GM10248 (cell line): ENCODE measurements around the gene FHL2.
A peak's percentile ranks its signal among the peaks of the same experiment; 100 is the strongest.

Experiments
- CTCF ChIA-PET: fragments of 300-600 bp; sonication (Branson Sonifier 250); formaldehyde crosslinking; extraction: SDS; loops from one replicate; lab custom pipeline; 2021; ENCODE audit warnings: antibody characterized with exemption; lab: Yijun Ruan, JAX
- POLR2A ChIA-PET: fragments of 350-650 bp; sonication (Branson Sonifier 250); formaldehyde crosslinking; extraction: SDS; loops from one replicate; lab custom pipeline; 2020; ENCODE audit warnings: antibody characterized with exemption; lab: Yijun Ruan, JAX
- DNase-seq: peaks from one replicate; pipeline ENCODE4 v3.0.0; 2012; ENCODE audit errors: extremely low spot score
- TF ChIP-seq, protein P1 (sequence below): IDR thresholded peaks from 2 replicates; pipeline ENCODE4 v1.5.1; 2012; ENCODE audit warnings: mild to moderate bottlenecking, low read depth; ENCODE audit errors: extremely low read depth, missing control alignments, control extremely low read depth

Gene FHL2

DNA sequence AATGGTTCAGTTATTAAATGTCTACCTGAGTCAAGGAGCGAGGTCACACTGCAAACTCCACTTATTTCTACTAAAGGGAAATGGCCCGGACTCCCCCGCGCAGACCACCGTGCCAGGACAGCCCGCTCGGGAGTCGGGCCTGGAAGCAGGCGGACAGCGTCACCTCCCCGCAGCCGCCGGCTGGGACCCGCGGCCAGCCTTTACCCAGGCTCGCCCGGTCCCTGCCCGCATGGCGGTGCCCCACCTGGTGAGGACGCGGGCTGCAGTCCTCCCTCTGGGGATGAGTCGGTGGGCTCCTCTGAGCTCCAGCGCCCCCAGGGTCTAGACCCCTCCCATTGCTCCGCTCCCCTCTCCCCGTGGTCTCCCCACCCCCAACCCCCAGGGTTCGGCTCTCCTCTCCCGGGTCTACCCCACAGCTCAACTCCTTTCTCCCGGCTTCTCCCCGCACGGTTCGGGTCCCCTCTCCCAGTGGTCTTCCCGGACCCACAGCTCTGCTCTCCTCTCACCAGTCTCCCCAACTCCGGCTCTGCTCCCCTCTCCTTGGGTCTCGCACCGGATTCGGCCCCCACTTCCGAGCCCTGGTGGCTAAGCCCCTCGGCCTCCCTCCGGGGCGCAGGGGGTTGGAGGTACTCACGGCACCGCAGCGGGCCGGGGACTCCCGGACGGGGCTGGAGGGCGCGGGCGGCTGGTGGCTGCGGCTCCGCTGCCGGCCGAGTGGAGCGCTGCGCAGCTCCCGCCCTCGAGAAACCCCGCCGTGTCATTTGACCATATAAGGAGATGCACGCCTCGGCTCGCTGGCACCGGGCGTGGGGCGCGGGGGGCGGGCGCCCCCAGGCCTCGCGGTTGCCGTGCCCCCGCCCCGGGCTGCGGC lies at the start of gene FHL2:
FHL2 (minus strand) TSS at position 716 of the 871 bp plus-strand sequence. CDS start 12,535 bp downstream, outside the sequence.
- TF ChIP-seq, protein P1, sequence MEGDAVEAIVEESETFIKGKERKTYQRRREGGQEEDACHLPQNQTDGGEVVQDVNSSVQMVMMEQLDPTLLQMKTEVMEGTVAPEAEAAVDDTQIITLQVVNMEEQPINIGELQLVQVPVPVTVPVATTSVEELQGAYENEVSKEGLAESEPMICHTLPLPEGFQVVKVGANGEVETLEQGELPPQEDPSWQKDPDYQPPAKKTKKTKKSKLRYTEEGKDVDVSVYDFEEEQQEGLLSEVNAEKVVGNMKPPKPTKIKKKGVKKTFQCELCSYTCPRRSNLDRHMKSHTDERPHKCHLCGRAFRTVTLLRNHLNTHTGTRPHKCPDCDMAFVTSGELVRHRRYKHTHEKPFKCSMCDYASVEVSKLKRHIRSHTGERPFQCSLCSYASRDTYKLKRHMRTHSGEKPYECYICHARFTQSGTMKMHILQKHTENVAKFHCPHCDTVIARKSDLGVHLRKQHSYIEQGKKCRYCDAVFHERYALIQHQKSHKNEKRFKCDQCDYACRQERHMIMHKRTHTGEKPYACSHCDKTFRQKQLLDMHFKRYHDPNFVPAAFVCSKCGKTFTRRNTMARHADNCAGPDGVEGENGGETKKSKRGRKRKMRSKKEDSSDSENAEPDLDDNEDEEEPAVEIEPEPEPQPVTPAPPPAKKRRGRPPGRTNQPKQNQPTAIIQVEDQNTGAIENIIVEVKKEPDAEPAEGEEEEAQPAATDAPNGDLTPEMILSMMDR: peak; percentile 45
- CTCF ChIA-PET: interaction anchor here (0.9 to 1.4 kb wide), 3 partner anchors 8 to 23 kb away, joined by 3 to 4 read pairs (median 3); no protein-coding TSS in a partner anchor
- POLR2A ChIA-PET: no interaction called here
- peak; percentile 89 for DNase-seq

DNA sequence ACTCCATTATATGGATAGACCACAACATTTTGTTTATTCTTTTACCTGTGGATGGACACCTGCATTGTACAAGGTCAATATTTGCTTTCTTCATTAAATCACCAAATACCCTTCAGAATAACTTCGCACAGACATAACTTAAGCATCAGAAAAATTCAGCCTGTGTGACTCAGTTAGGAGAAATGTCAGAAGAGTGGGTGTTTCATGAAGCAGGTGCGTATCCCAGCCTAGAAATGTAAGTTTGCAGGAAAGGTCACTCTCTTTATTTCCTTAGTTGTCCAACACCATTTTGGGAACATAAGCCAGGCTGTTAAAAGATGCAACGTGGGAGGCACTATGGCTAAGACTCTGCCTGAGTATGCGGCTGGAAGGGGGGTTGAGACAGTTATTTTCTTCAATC lies 48.6 kb upstream of the FHL2 start:
- ChIA-PET POLR2A (no interaction called here), CTCF (no interaction called here)
- DNase-seq: no peak
- TF ChIP-seq, protein P1: no peak

DNA sequence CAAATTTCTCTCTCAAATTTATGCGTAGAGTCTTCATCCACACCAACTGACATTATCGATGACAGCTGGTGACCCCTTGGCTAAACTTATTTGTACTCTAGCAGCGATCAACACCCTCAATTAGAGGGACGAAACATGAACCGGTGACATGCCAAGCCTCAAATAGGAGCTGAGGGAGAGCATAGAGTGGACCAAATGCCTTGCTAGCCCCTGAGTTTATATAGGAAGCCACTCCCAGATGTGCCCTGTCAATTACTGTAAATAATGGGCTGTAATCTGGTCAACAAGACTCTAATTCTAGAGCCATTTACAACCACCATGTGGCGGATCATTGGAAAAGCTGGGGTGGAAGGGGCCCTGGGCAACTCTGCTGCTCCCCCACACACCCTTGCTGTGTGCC lies 47.6 kb upstream of the FHL2 start:
- DNase-seq: no peak
- TF ChIP-seq, protein P1: no peak
- ChIA-PET POLR2A (no interaction called here), CTCF (no interaction called here)

DNA sequence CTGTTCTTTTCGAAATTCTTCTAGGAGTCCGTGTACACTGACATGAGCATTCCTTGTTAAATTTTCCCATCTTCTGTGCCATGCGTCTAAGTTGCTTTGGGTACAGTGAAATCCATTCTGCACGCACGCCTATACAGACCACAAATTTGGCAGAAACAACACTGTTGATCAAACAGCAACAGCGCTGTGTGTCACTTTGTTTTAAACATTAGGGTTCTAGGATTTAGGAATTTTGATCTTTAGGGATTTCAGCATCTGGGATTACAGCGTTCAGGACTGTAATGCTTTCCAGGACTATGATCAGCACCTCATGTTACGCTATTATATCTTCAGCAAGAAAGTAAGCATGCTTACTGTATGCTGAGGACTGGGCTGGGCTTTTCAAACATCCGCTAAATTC lies 47.1 kb upstream of the FHL2 start:
- TF ChIP-seq, protein P1: no peak
- CTCF ChIA-PET: no interaction called here
- POLR2A ChIA-PET: no interaction called here

GRCh38 chr2:105445498-105445897 lies 46.6 kb upstream of the FHL2 start:
- POLR2A ChIA-PET: no interaction called here
- no peak for DNase-seq
- CTCF ChIA-PET: no interaction called here
- TF ChIP-seq, protein P1: no peak

More for the DNA sequence above, 47.1 kb upstream of the FHL2 start:
- DNase-seq: no peak

DNA sequence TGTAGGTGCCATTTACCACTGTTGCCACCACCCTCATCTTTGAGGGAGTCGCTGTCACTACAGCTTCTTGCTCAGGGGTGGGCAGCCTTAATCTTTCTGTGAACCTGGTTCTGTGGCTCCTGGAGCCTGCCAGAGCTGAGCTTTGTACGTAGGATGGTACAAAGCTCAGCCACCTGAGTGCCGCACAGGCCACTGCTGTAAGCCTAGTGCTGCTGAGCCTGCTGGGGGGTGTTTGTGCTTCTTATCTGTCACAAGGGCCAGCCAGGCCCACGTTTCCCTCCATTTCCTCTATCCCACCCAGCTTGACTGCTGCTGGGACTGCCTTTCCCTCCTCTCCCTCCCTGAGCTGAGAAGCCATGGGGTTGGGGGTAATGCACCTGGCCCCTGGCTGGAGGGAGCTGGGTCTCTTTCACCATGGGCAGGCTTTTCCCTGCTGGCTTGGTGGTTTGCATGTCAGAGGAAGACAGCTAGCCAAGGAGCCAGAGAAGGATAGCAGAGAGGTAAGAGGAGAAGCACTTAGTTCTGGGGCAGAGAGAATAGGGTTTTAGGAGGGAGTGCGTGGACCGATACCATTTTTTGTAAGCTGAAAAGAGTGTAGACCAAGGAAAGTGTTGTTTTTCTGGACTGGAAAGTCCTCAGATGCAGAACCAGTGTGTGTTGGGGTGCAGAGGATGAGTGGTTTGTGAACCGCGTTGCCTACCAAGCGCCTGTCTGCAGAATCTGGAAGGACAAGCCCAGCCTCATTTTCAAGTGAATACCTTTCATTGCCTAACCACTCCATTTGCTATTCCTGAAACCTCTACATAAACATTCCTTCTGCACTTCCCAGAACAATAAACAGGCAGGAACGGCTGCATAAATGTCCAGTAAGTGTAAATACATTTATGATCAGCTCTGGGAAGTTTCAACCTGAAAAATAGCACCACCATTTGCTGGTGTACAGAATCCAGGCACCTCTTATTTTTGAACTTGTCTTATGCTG lies 45.1 kb upstream of the FHL2 start:
- CTCF ChIA-PET: interaction anchor here (1.0 to 1.1 kb wide), 2 partner anchors 12 to 14 kb away, joined by 3 to 5 read pairs; no protein-coding TSS in a partner anchor
- POLR2A ChIA-PET: no interaction called here
- TF ChIP-seq, protein P1: no peak
- no peak for DNase-seq
